Keratinocyte (primary cell): ENCODE results near the gene LRGUK. TPM values are rescaled to one million over a fixed set of nuclear protein-coding genes. Genes with fewer than 3 reads are reported as not detected.

Experiments
- DNase-seq: peaks from one replicate; pipeline ENCODE4 v3.0.0-alpha.2; 2011; ENCODE audit warnings: low read depth, missing footprints, low spot score
- FAIRE-seq: peaks from 2 replicates; lab custom pipeline; 2011; peaks lifted over from hg19 to GRCh38; lab: Jason Lieb, UNC
- H2AFZ ChIP-seq: 2 replicates; pipeline ENCODE4 v1.6.0; 2012; ENCODE audit warnings: low read length, control low read depth, inconsistent platforms; ENCODE audit not compliant: control insufficient read depth
- H3K27ac ChIP-seq: 2 replicates; pipeline ENCODE4 v1.5.1; 2011; ENCODE audit warnings: low read length; ENCODE audit not compliant: control insufficient read depth, insufficient read depth
- H3K27me3 ChIP-seq: 3 replicates; pipeline ENCODE4 v1.6.0; 2011; ENCODE audit warnings: low read length; ENCODE audit not compliant: control insufficient read depth, insufficient read depth; ENCODE audit errors: extremely low read depth
- H3K36me3 ChIP-seq, 2 experiments: 2 replicates in 1 of 2; 3 replicates in 1 of 2; pipeline ENCODE4 v1.5.1; 2011; ENCODE audit warnings: low read length in 2 of 2, mild to moderate bottlenecking in 1 of 2; ENCODE audit not compliant: control insufficient read depth in 2 of 2, insufficient read depth in 2 of 2; ENCODE audit errors: extremely low read depth in 1 of 2
- H3K4me1 ChIP-seq: 3 replicates; pipeline ENCODE4 v1.5.1; 2011; ENCODE audit warnings: low read length; ENCODE audit not compliant: control insufficient read depth, insufficient read depth; ENCODE audit errors: extremely low read depth
- H3K4me2 ChIP-seq: 3 replicates; pipeline ENCODE4 v1.6.0; 2011; ENCODE audit warnings: low read depth, low read length; ENCODE audit not compliant: control insufficient read depth, insufficient read depth; ENCODE audit errors: extremely low read depth
- H3K4me3 ChIP-seq, 3 experiments: fragments of 200-600 bp in 1 of 3; sonication (generic) in 1 of 3; 2 replicates in 2 of 3; 3 replicates in 1 of 3; pipeline ENCODE4 v1.5.1; 2011 to 2016; ENCODE audit warnings: low read length in 3 of 3, mild to moderate bottlenecking in 3 of 3, control low read depth in 2 of 3, inconsistent platforms in 1 of 3, low read depth in 1 of 3, mixed read lengths in 1 of 3, mixed run types in 1 of 3, moderate library complexity in 1 of 3; ENCODE audit not compliant: control insufficient read depth in 2 of 3, insufficient read depth in 2 of 3; ENCODE audit errors: extremely low read depth in 1 of 3
- H3K79me2 ChIP-seq: 2 replicates; pipeline ENCODE4 v1.6.0; 2012; ENCODE audit warnings: low read length; ENCODE audit not compliant: control insufficient read depth, insufficient read depth
- H3K9ac ChIP-seq: 3 replicates; pipeline ENCODE4 v1.6.0; 2011; ENCODE audit warnings: low read length; ENCODE audit not compliant: control insufficient read depth, insufficient read depth; ENCODE audit errors: extremely low read depth
- H3K9me1 ChIP-seq: 3 replicates; pipeline ENCODE4 v1.6.0; 2011; ENCODE audit warnings: low read length; ENCODE audit not compliant: control insufficient read depth, insufficient read depth; ENCODE audit errors: extremely low read depth
- H3K9me3 ChIP-seq: 2 replicates; pipeline ENCODE4 v1.5.1; 2012; ENCODE audit warnings: low read depth, low read length; ENCODE audit not compliant: control insufficient read depth
- H4K20me1 ChIP-seq: 3 replicates; pipeline ENCODE4 v1.6.0; 2011; ENCODE audit warnings: low read length; ENCODE audit not compliant: control insufficient read depth, insufficient read depth; ENCODE audit errors: extremely low read depth
- CTCF ChIP-seq, 3 experiments: IDR thresholded peaks in 1 of 3; conservative IDR thresholded peaks in 1 of 3; optimal IDR thresholded peaks in 1 of 3; 2 replicates in 2 of 3; 3 replicates in 1 of 3; pipeline versions ENCODE3 to v1.5.1; 2011; ENCODE audit warnings: low read length in 3 of 3, mild to moderate bottlenecking in 3 of 3, moderate library complexity in 2 of 3, control low read depth in 1 of 3, inconsistent platforms in 1 of 3; ENCODE audit not compliant: insufficient read depth in 2 of 3; ENCODE audit errors: extremely low read depth in 1 of 3
- EZH2 ChIP-seq: IDR thresholded peaks from one replicate; pipeline ENCODE4 v1.6.1; 2012; ENCODE audit warnings: inconsistent platforms, mild to moderate bottlenecking, low read length, moderate library complexity
- dilution Hi-C: fragments of 300-500 bp; cut with MboI; formaldehyde crosslinking; loops from one replicate; pipeline ENCODE4 v1.7.0; 2020; ENCODE audit warnings: low sequenced_read_pairs; ENCODE audit not compliant: extremely low pct_ligation_motif_present
- polyA plus RNA-seq, 5 experiments: library from polyadenylated mRNA; depleted of rRNA in 3 of 5; stranded (reverse) in 3 of 5; stranded (forward) in 1 of 5; unstranded in 1 of 5; fragments of >200 nt; gene quantifications; 1 replicate in 1 of 5; 2 replicates in 3 of 5; 3 replicates in 1 of 5; pipeline versions ENCODE4 v1.2.1 to v1.2.3, GENCODE V29; 2011 to 2012; ENCODE audit warnings: missing spikeins in 2 of 5, low read depth in 1 of 5, low replicate concordance in 1 of 5

The LRGUK gene
- polyA plus RNA-seq, 1 donor (not counting 4 experiments of a cell fraction or from before 2014, with no cell fraction given): 0.50 TPM

GRCh38 chr7:134176037-134176350, 48.9 kb downstream of the LRGUK start:
- H3K9me3 ChIP-seq: no peaks in the 10 kb centered on the region
- DNase-seq: no peak
- no peaks in the 10 kb centered on the region for H3K36me3 ChIP-seq
- no peak overlapping the region for H3K4me3 ChIP-seq
- no peaks in the 10 kb centered on the region for H3K27me3 ChIP-seq
- H3K9me1 ChIP-seq: no peaks in the 10 kb centered on the region
- TF ChIP-seq CTCF (optimal IDR thresholded peaks at IDR 0.05 in 1 of 3, IDR thresholded peaks at IDR 0.05 in 1 of 3, conservative IDR thresholded peaks at IDR 0.05 in 1 of 3; ENCODE audit: extremely low read depth in 1 of 3, insufficient read depth in 2 of 3, low read length in 3 of 3) (no peak), EZH2 (no peak)
- no peak for FAIRE-seq
- no peak overlapping the region for H2AFZ ChIP-seq
- H3K4me2 ChIP-seq: no peak overlapping the region
- dilution Hi-C loops: no loop called here
- H3K4me1 ChIP-seq: peaks cover 15% of the 10 kb centered on the region
- no peaks in the 10 kb centered on the region for H3K79me2 ChIP-seq
- H3K9ac ChIP-seq: no peak overlapping the region
- H3K27ac ChIP-seq: no peak overlapping the region
- no peaks in the 10 kb centered on the region for H4K20me1 ChIP-seq

DNA sequence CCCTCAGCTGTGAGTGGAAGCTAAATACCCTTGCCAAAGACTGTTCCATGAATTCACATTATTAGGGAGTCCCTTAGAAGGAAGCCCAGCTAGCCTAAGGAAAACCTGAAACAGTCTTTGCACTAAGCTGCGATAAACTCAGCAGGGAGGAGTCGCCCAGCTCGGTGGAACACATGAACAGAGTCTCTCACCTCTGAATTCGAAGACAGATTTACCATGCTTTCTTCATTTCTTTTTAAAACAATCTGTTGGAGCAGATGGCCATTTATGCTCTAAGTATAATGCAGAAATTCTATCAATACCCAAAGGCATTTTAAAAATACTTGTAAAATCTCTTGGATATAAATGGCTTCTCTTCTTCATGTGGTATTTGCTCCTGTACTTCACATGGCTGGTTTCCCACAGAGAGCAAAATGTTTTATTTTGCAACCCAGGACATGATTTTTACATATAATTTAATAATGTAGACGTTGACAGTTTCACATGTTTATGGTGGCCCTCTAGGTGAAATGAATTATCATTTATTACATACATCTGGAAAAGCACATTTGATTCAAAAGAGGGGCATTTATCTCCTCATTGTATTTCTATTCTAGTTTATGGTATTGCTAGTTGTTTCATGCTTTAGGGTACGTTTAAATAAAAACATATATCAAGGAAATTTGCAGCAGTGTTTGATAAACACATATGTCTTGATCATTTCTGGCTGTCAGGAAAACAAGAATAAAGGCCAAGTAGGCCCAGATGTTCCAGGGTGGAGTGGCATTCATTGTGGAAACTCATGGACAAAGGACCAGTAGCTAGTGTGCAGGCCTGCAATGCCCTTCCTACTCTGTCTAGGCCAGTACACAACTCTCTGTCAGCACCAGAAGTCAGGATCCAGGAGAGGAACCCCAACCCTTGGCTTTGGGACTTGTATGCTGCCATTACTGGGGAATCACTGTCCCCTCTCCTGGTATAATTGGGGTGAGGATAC, 52.2 kb downstream of the LRGUK start:
- H3K4me2 ChIP-seq: no peak overlapping the region
- peak; percentile 23 for FAIRE-seq
- no peak overlapping the region for H3K4me3 ChIP-seq
- H3K9me3 ChIP-seq: no peaks in the 10 kb centered on the region
- no peaks in the 10 kb centered on the region for H3K79me2 ChIP-seq
- no peaks in the 10 kb centered on the region for H4K20me1 ChIP-seq
- TF ChIP-seq EZH2 (no peak), CTCF (optimal IDR thresholded peaks at IDR 0.05 in 1 of 3, IDR thresholded peaks at IDR 0.05 in 1 of 3, conservative IDR thresholded peaks at IDR 0.05 in 1 of 3; ENCODE audit: extremely low read depth in 1 of 3, insufficient read depth in 2 of 3, low read length in 3 of 3) (no peak)
- H3K4me1 ChIP-seq: peaks cover 32% of the 10 kb centered on the region
- no peaks in the 10 kb centered on the region for H3K27me3 ChIP-seq
- no peaks in the 10 kb centered on the region for H3K36me3 ChIP-seq
- DNase-seq: no peak
- H2AFZ ChIP-seq: no peak overlapping the region
- no peak overlapping the region for H3K9ac ChIP-seq
- dilution Hi-C loops: no loop called here
- H3K27ac ChIP-seq: no peak overlapping the region
- H3K9me1 ChIP-seq: no peaks in the 10 kb centered on the region
